Fibroblast of skin of left biceps (primary cell): ENCODE data around the gene CCDC192.
A peak's percentile ranks its signal among the peaks of the same experiment; 100 is the strongest.

Source experiments
- DNase-seq, 2 experiments: peaks; one replicate each; pipeline ENCODE4 v3.0.0-alpha.2; 2013; ENCODE audit warnings: low read depth in 2 of 2

The CCDC192 gene

GRCh38 chr5:127981498-127981897 lies 278.3 kb downstream of the CCDC192 start:
- DNase-seq: no peak

DNA sequence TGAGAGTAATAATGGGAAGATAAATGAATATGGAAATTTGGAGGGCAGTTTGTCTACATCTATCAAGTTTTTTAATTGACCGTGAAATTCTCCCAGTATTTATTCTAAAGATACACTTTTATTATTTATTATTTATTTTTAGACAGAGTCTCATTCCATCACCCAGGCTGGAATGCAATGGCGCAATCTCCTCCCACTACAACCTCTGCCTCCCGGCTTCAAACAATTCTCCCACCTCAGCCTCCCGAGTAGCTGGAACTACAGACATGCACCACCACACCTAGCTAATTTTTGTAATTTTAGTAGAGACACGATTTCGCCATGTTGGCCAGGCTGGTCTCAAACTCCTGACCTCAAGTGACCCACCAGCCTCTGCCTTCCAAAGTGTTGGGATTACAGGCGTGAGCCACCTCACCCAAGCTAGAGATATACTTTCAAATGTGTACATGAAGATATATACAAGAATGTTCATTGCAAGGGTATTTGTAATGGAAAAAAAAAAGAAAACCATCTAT lies 282.7 kb downstream of the CCDC192 start:
- DNase-seq: no peak

GRCh38 chr5:127987354-127988145 lies 284.4 kb downstream of the CCDC192 start:
- DNase-seq: peak; percentile 39 to 44

GRCh38 chr5:127988146-127988760 lies 285.1 kb downstream of the CCDC192 start:
- peak; percentile 85 to 87 for DNase-seq
